Coronary artery (tissue), 2 donors: Measurements from ENCODE around the gene DNAJC28.

ENCODE experiments used
- DNase-seq: peaks from one replicate; pipeline ENCODE4 v3.0.0-alpha.2; 2017; ENCODE audit warnings: low spot score
- H3K27ac ChIP-seq, 2 donors: fragments of 200-600 bp; sonication (generic); one replicate each; pipeline ENCODE4 v1.5.1; 2016 to 2019
- H3K4me3 ChIP-seq: fragments of 200-600 bp; sonication (generic); 2 replicates; pipeline ENCODE4 v1.5.1; 2016; ENCODE audit warnings: mild to moderate bottlenecking, moderate library complexity
- CTCF ChIP-seq: fragments of 200-600 bp; sonication (generic); IDR thresholded peaks from one replicate; pipeline ENCODE4 v1.5.1; 2019; ENCODE audit warnings: antibody characterized with exemption

DNAJC28 gene, protein sequence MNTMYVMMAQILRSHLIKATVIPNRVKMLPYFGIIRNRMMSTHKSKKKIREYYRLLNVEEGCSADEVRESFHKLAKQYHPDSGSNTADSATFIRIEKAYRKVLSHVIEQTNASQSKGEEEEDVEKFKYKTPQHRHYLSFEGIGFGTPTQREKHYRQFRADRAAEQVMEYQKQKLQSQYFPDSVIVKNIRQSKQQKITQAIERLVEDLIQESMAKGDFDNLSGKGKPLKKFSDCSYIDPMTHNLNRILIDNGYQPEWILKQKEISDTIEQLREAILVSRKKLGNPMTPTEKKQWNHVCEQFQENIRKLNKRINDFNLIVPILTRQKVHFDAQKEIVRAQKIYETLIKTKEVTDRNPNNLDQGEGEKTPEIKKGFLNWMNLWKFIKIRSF

GRCh38 chr21:33491373-33492102 lies at the start of gene DNAJC28:
TSS of gene DNAJC28 (minus strand) at chr21:33491716. CDS start at chr21:33489393, 2,323 bp downstream.
- H3K4me3 ChIP-seq = peak within 1 kb of the TSS; percentile 77
- DNase-seq = peak; percentile 94
- TF ChIP-seq CTCF = no peak
- peak within 1 kb of the TSS; percentile 60 to 88 for H3K27ac ChIP-seq

DNA sequence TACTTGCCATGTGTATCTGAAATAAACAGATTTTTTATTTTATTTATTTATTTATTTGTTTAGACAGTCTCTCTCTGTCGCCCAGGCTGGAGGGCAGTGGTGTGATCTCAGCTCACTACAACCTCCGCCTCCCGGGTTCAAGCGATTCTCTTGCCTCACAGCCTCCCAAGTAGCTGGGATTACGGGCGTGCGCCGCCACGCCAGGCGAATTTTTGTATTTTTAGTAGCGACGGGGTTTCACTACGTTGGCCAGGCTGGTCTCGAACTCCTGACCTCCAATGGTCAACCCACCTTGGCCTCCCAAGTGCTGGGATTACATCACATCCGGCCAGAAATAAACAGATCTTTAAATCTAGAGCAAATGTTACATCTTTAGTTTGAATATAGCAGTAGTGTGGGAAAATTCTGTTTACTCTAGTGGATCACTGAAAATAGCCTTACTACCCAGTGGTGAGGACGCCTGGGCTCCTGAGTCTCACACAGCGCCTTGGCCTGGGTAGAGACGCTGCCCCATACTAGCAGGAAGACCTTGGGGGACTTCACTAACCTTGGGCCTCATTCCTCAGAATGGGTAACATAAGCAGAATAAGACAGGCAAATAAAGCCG lies 49.7 kb upstream of the DNAJC28 start:
- H3K4me3 ChIP-seq = peak overlapping the region; percentile 87
- peak overlapping the region; percentile 99 for H3K27ac ChIP-seq
- no peak for TF ChIP-seq CTCF
- no peak for DNase-seq

DNA sequence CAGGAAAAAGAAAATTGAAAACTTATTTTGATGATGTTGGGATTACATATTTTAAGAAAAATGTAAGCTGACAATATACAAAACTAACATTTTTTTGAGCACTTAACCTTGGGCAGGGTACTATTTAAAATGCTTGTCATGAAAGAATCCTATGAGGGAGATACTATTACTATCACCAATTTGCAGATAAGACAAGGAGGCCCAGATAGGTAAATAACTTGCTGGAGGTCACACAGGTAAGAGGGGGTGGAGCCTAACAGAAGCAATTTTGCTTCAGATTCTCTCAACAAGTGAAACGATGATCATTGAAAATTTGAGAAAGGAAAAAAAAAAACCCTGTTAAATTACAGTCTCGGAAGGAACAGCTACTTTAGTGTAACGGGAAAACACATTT lies 49.2 kb upstream of the DNAJC28 start:
- no peak overlapping the region for H3K27ac ChIP-seq
- no peak overlapping the region for H3K4me3 ChIP-seq
- no peak for TF ChIP-seq CTCF
- no peak for DNase-seq

GRCh38 chr21:33539616-33540015 lies 48.1 kb upstream of the DNAJC28 start:
- no peak for DNase-seq
- no peak for TF ChIP-seq CTCF
- Histone ChIP-seq H3K27ac (no peak overlapping the region), H3K4me3 (no peak overlapping the region)

DNA sequence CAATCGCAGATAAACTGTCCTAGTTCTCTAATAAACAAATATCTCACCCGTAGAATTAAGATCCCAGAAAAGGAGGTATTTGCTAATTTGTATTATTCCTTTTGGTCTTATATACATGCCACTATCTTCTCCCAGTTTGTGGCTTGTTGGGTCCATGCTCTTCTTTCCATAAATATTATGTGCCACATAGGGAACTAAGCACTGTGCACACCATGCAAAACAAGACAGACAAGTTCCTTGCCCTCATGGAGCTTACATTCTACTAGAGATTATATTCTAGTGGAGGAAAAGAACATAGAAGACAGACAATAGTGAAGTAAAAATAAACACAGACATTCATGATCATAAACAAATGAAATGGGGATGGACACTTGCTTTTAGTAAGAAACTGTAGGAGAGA lies 45.7 kb upstream of the DNAJC28 start:
- no peak overlapping the region for H3K27ac ChIP-seq
- no peak overlapping the region for H3K4me3 ChIP-seq
- TF ChIP-seq CTCF = no peak
- DNase-seq = no peak

GRCh38 chr21:33531007-33531406 lies 39.5 kb upstream of the DNAJC28 start:
- H3K4me3 ChIP-seq = no peak overlapping the region
- H3K27ac ChIP-seq = no peak overlapping the region
- TF ChIP-seq CTCF = no peak
- DNase-seq = no peak
